HG03520 (cell line): ENCODE data around the gene ATF3.

Source experiments
- ATAC-seq: cut with Tn5 transposase; IDR thresholded peaks from one replicate; pipeline ENCODE4 v1.9.1; 2021; ENCODE audit warnings: mild to moderate bottlenecking, moderate library complexity; ENCODE audit not compliant: unreplicated experiment

The ATF3 gene

GRCh38 chr1:212586206-212587015 is 22.1 kb upstream of the ATF3 start:
- peak; percentile 83 for ATAC-seq

GRCh38 chr1:212587016-212587887 is 21.3 kb upstream of the ATF3 start:
- no peak for ATAC-seq

- no peak for ATAC-seq
Observed at GRCh38 chr1:212587888-212588510, 20.6 kb upstream of the ATF3 start.

- no peak for ATAC-seq
Observed at GRCh38 chr1:212589446-212589845, 19.1 kb upstream of the ATF3 start.

- ATAC-seq = no peak
Observed at GRCh38 chr1:212591922-212592321, 16.6 kb upstream of the ATF3 start.

- no peak for ATAC-seq
Observed at GRCh38 chr1:212593821-212594251, 14.7 kb upstream of the ATF3 start.

GRCh38 chr1:212594640-212595039 is 13.9 kb upstream of the ATF3 start:
- ATAC-seq = no peak

- ATAC-seq = no peak
Observed at GRCh38 chr1:212595229-212595628, 13.3 kb upstream of the ATF3 start.

GRCh38 chr1:212595787-212596714 is 12.5 kb upstream of the ATF3 start:
- ATAC-seq = peak; percentile 98

- no peak for ATAC-seq
Observed at GRCh38 chr1:212596798-212597197, 11.8 kb upstream of the ATF3 start.

- no peak for ATAC-seq
Observed at GRCh38 chr1:212597487-212597886, 11.1 kb upstream of the ATF3 start.

GRCh38 chr1:212600071-212600915 is 8.3 kb upstream of the ATF3 start:
- ATAC-seq = no peak

GRCh38 chr1:212600980-212601379 is 7.6 kb upstream of the ATF3 start:
- no peak for ATAC-seq

GRCh38 chr1:212601524-212601923 is 7.0 kb upstream of the ATF3 start:
- no peak for ATAC-seq

GRCh38 chr1:212605441-212606394 is 2.8 kb upstream of the ATF3 start:
- ATAC-seq = no peak

- ATAC-seq = no peak
Observed at GRCh38 chr1:212606395-212607205, 2.0 kb upstream of the ATF3 start.

GRCh38 chr1:212607206-212607912 is 1.2 kb upstream of the ATF3 start:
- ATAC-seq = no peak
